HG03025 (cell line): ENCODE measurements around the gene GLB1L2.

ENCODE experiments used
- ATAC-seq: cut with Tn5 transposase; IDR thresholded peaks from one replicate; pipeline ENCODE4 v1.9.1; 2021; ENCODE audit warnings: mild to moderate bottlenecking, moderate library complexity; ENCODE audit not compliant: unreplicated experiment, low FRiP score

Gene GLB1L2

GRCh38 chr11:134401825-134402809 lies 70.3 kb downstream of the GLB1L2 start:
- ATAC-seq, result no peak

GRCh38 chr11:134402910-134403309 lies 71.1 kb downstream of the GLB1L2 start:
- no peak for ATAC-seq

- no peak for ATAC-seq
These were observed 73.0 kb downstream of the GLB1L2 start for GRCh38 chr11:134404575-134405341.

- no peak for ATAC-seq
These were observed 73.6 kb downstream of the GLB1L2 start for GRCh38 chr11:134405436-134405835.

- ATAC-seq, result no peak
These were observed 74.1 kb downstream of the GLB1L2 start for GRCh38 chr11:134405841-134406240.

GRCh38 chr11:134406264-134407185 lies 74.7 kb downstream of the GLB1L2 start:
- ATAC-seq, result no peak

GRCh38 chr11:134407321-134407828 lies 75.6 kb downstream of the GLB1L2 start:
- ATAC-seq, result no peak

GRCh38 chr11:134407923-134408322 lies 76.1 kb downstream of the GLB1L2 start:
- ATAC-seq, result no peak

- ATAC-seq, result no peak
These were observed 78.0 kb downstream of the GLB1L2 start for GRCh38 chr11:134409552-134410429.

- ATAC-seq, result no peak
These were observed 79.0 kb downstream of the GLB1L2 start for GRCh38 chr11:134410766-134411165.

GRCh38 chr11:134412203-134413042 lies 80.6 kb downstream of the GLB1L2 start, which contains the start of gene B3GAT1:
B3GAT1 (minus strand) TSS chr11:134412242; CDS start chr11:134387659, 24,583 bp downstream.
- ATAC-seq, result no peak

- no peak for ATAC-seq
These were observed 81.4 kb downstream of the GLB1L2 start for GRCh38 chr11:134413043-134413825.

GRCh38 chr11:134413826-134414731 lies 82.3 kb downstream of the GLB1L2 start:
- no peak for ATAC-seq

- no peak for ATAC-seq
These were observed 83.3 kb downstream of the GLB1L2 start for GRCh38 chr11:134414766-134415765.

- no peak for ATAC-seq
These were observed 84.9 kb downstream of the GLB1L2 start for GRCh38 chr11:134416726-134417125.
